Occipital lobe (tissue), 3 donors: ENCODE data around the gene ANKEF1. TPM values are rescaled to one million over a fixed set of nuclear protein-coding genes. Genes with fewer than 3 reads are reported as not detected.

ENCODE experiments used
- DNase-seq: peaks from one replicate; lab custom pipeline; 2025; lab: John Stamatoyannopoulos, UW
- small RNA-seq: library from RNA; depleted of rRNA; stranded (forward); fragments of <200 nt; gene quantifications from one replicate; pipeline ENCODE3, GENCODE V24; 2014
- total RNA-seq: library from RNA; depleted of rRNA; stranded (reverse); fragments of >200 nt; gene quantifications from one replicate; pipeline ENCODE4 v1.2.3, GENCODE V29; 2014

ANKEF1 gene
- total RNA-seq, 1 donor from 2014 or later: 2.7 TPM

DNA sequence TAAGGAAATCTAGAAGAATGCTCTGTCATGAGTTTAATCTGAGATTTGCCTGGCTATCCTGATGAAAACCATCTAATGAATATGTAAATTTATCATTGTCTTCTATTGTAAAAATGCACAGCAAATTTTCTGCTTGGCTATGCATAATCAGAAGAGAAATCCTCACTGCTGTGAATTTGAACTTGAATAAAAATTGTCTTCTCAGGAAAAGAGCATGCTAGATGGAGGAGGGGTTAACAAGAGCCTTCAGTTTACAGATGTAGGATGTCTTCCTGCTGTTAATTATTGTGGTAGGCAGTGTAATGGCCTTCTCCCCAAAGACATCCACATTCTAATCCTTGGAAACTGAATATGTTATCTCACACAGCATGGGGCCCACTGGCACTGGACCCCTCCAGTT lies 45.8 kb downstream of the ANKEF1 start:
- no peak for DNase-seq

DNA sequence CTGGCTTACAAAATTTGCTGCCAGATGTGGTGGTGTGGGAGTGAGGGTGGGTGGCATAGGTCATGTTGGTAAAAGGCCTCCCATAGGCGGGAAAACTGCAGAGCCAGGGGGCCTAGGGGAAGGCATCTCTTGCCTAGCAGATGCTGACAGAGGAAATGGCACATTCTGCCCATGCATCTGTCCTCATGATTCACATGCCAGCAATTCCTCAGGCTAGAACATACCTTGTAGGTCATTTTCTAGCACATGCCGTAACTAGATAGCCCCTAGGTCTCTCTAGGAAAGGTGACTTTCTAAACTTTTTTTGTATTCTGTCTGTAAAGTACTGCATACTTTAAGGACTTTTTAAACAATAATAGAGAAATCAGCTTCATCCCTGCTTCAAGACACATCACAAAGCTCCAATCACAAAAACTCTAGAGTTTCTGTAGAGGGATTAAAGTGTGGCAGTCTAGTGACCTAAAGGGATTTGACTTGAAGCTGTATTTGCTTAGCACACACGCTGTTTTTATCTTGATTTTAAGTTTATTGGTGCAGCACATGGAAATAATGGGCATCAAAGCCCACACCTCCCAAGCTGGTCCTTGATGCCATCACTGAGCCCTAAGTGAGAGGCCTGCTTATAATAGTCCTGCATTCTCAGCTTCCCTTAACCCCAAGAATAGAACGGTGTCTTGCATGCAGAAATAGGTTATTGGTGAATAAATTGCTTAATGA lies 55.2 kb downstream of the ANKEF1 start:
- DNase-seq: no peak

- DNase-seq: peak; percentile 29
Observed at GRCh38 chr20:10090588-10091166, 55.9 kb downstream of the ANKEF1 start.

DNA sequence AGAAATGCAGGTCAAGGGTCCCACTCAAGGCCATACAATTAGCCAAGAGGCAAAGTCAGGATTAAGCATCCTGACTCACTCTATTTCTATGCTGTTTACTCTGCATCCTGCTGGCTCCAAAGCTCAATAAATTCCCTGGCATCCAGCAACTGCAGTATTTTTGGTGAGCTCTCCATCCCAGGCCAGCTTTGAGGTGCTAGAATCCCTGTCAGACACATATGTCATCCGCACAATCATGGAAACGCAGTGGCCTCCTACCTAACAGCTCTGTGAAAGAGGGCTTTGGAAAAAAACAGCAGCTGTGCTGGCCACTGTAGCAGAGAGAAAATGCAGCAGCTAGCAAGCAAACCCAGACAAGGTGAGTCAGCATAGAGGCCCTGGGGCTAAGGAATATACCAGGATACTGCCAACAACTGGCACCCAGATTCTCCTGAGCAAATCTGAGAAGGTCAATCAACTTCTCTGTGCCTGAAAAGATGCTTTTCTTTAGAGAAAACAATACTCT lies 58.4 kb downstream of the ANKEF1 start:
- DNase-seq: peak; percentile 75

DNA sequence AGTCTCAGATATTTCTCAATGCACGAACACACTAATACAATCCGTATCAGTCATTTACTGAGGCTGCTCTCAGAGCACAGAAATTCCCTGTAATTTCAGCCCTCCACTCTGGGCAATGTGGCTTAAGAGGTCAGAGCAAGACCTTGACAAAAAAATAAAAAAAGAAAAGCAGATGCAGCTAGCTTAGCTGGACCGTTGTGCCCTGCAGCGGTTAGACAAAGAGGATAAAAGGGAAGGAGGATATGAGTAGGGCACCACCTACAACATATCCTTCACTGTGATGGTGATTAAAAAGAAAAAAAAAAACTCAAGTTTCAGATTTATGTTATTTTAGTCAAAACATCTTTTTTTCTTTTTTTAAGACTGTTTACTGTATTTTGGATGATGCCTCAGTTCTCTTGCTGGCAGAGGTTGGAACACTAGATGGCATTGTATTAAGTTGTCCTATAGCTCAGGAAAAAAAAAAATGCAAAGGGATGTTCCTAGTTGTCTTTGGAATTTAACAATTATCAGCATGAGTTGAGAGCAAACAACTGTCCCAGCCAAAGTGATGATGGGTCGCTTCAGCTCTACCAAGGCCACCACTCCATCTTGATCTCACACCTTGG lies 59.9 kb downstream of the ANKEF1 start:
- no peak for DNase-seq

- DNase-seq: no peak
Observed at GRCh38 chr20:10096790-10097189, 62.0 kb downstream of the ANKEF1 start.

GRCh38 chr20:10105046-10105445 lies 70.3 kb downstream of the ANKEF1 start:
- no peak for DNase-seq

Small RNA genes lying within 50 kb of the gene (small RNA-seq; reads per million reads assigned to genes)
- not detected for gene RF00017

Other genes starting within 250 kb of the ANKEF1 start
- gene PAK5, start 195.9 kb upstream of the ANKEF1 start, total RNA-seq: 55.7 TPM
- gene SNAP25, start 183.8 kb downstream of the ANKEF1 start, total RNA-seq: 92.5 TPM